HG02571 (cell line): Measurements from ENCODE around the gene SUPT6H.
"Not testable (repeated sequence)": the region's sequence is repeated elsewhere in the genome, so short reads cannot be mapped to it uniquely, and the experiment has no call there.

ENCODE experiments used
- ATAC-seq: cut with Tn5 transposase; IDR thresholded peaks from one replicate; pipeline ENCODE4 v1.9.1; 2021; ENCODE audit warnings: mild to moderate bottlenecking, moderate library complexity; ENCODE audit not compliant: unreplicated experiment

SUPT6H gene

GRCh38 chr17:28646039-28646754 lies 15.8 kb upstream of the SUPT6H start:
- no peak for ATAC-seq

GRCh38 chr17:28648698-28649097 lies 13.3 kb upstream of the SUPT6H start:
- no peak for ATAC-seq

- ATAC-seq: no peak
Measured at GRCh38 chr17:28655160-28655559, 6.8 kb upstream of the SUPT6H start.

- no peak for ATAC-seq
Measured at GRCh38 chr17:28657756-28658155, 4.2 kb upstream of the SUPT6H start.

- not testable (repeated sequence) for ATAC-seq
Measured at GRCh38 chr17:28658342-28658741, 3.7 kb upstream of the SUPT6H start.

- not testable (repeated sequence) for ATAC-seq
Measured at GRCh38 chr17:28658766-28659496, 3.1 kb upstream of the SUPT6H start.

- not testable (repeated sequence) for ATAC-seq
Measured at GRCh38 chr17:28659497-28659881, 2.5 kb upstream of the SUPT6H start.

GRCh38 chr17:28662527-28662829 lies 473 bp downstream of the SUPT6H start:
- no peak for ATAC-seq

- no peak for ATAC-seq
Measured at GRCh38 chr17:28663723-28664122, 1.7 kb downstream of the SUPT6H start.

GRCh38 chr17:28665994-28666393 lies 4.0 kb downstream of the SUPT6H start:
- no peak for ATAC-seq

GRCh38 chr17:28667870-28668269 lies 5.9 kb downstream of the SUPT6H start:
- ATAC-seq: no peak

GRCh38 chr17:28669918-28670317 lies 7.9 kb downstream of the SUPT6H start:
- ATAC-seq: no peak

- ATAC-seq: no peak
Measured at GRCh38 chr17:28675490-28675889, 13.5 kb downstream of the SUPT6H start.

- no peak for ATAC-seq
Measured at GRCh38 chr17:28675980-28676379, 14.0 kb downstream of the SUPT6H start.

- ATAC-seq: no peak
Measured at GRCh38 chr17:28682655-28683054, 20.6 kb downstream of the SUPT6H start.

GRCh38 chr17:28684963-28685362 lies 23.0 kb downstream of the SUPT6H start:
- no peak for ATAC-seq

- ATAC-seq: no peak
Measured at GRCh38 chr17:28685366-28685765, 23.4 kb downstream of the SUPT6H start.

- ATAC-seq: no peak
Measured at GRCh38 chr17:28686296-28686695, 24.3 kb downstream of the SUPT6H start.

- no peak for ATAC-seq
Measured at GRCh38 chr17:28688481-28688880, 26.5 kb downstream of the SUPT6H start.

GRCh38 chr17:28689011-28689410 lies 27.0 kb downstream of the SUPT6H start:
- no peak for ATAC-seq

- no peak for ATAC-seq
Measured at GRCh38 chr17:28693869-28694268, 31.9 kb downstream of the SUPT6H start.

- ATAC-seq: no peak
Measured at GRCh38 chr17:28698253-28698941, 36.4 kb downstream of the SUPT6H start.
